Right atrium auricular region (tissue), 2 donors: ENCODE measurements around the gene TCFL5. TPM values are rescaled to one million over a fixed set of nuclear protein-coding genes. Genes with fewer than 3 reads are reported as not detected.

ENCODE experiments used
- DNase-seq: peaks from one replicate; pipeline ENCODE4 v3.0.0-alpha.2; 2019; ENCODE audit warnings: low spot score
- H3K27ac ChIP-seq, 2 donors: fragments of 200-600 bp; sonication (generic); 1 replicate in 1 of 2; 2 replicates in 1 of 2; pipeline ENCODE4 v1.5.1; 2016 to 2019
- H3K27me3 ChIP-seq, 2 donors: fragments of 200-600 bp; sonication (generic); one replicate each; pipeline versions ENCODE4 v1.5.1 to v1.6.0; 2017 to 2019
- H3K36me3 ChIP-seq: fragments of 200-600 bp; sonication (generic); one replicate; pipeline ENCODE4 v1.5.1; 2016
- H3K4me1 ChIP-seq, 2 donors: fragments of 200-600 bp; sonication (generic); one replicate each; pipeline versions ENCODE4 v1.5.1 to v1.6.0; 2017 to 2019
- H3K4me3 ChIP-seq, 2 donors: fragments of 200-600 bp; sonication (generic); 1 replicate in 1 of 2; 2 replicates in 1 of 2; pipeline ENCODE4 v1.5.1; 2017 to 2019; ENCODE audit warnings: mild to moderate bottlenecking in 1 of 2, moderate library complexity in 1 of 2
- H3K9me3 ChIP-seq, 2 donors: fragments of 200-600 bp; sonication (generic); one replicate each; pipeline ENCODE4 v1.5.1; 2019
- total RNA-seq, 2 donors: library from RNA; depleted of rRNA; stranded (reverse); fragments of >200 nt; gene quantifications; one replicate each; pipeline ENCODE4 v1.1.0, GENCODE V29; 2016
- TF ChIP-seq, protein P1 (sequence below), 2 donors: fragments of 200-600 bp; sonication (generic); IDR thresholded peaks; one replicate each; pipeline ENCODE4 v1.5.1; 2019; ENCODE audit warnings: antibody characterized with exemption in 2 of 2

TCFL5 gene
- total RNA-seq, 2 donors from 2014 or later, result 4.8 to 6.4 TPM

DNA sequence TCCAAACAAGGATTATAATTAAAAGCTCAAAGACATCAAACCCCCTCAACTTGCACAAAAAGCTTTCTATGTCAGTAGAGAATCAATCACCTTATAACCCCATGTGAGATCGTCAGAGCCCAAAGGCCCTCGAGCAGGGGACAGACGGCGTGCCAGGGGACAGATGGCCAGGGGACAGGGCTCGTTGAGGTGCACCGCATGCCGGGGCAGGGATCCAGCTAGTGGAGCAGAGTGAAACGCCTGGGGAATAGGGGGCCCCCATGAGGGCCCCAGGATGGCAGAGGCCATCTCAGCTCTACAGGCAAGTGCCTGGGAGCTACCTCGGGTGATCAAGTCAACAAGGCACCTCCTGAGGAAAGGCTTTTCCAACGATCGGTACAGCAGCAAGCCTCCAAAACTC lies 36.0 kb upstream of the TCFL5 start:
- no peak overlapping the region for H3K27ac ChIP-seq
- no peak overlapping the region for H3K4me3 ChIP-seq
- H3K4me1 ChIP-seq, result peaks cover 0 to 21% of the 10 kb centered on the region in 2 donors
- TF ChIP-seq, protein P1, sequence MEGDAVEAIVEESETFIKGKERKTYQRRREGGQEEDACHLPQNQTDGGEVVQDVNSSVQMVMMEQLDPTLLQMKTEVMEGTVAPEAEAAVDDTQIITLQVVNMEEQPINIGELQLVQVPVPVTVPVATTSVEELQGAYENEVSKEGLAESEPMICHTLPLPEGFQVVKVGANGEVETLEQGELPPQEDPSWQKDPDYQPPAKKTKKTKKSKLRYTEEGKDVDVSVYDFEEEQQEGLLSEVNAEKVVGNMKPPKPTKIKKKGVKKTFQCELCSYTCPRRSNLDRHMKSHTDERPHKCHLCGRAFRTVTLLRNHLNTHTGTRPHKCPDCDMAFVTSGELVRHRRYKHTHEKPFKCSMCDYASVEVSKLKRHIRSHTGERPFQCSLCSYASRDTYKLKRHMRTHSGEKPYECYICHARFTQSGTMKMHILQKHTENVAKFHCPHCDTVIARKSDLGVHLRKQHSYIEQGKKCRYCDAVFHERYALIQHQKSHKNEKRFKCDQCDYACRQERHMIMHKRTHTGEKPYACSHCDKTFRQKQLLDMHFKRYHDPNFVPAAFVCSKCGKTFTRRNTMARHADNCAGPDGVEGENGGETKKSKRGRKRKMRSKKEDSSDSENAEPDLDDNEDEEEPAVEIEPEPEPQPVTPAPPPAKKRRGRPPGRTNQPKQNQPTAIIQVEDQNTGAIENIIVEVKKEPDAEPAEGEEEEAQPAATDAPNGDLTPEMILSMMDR (IDR thresholded peaks at IDR 0.05), result no peak
- H3K9me3 ChIP-seq, result no peaks in the 10 kb centered on the region
- DNase-seq, result no peak
- H3K27me3 ChIP-seq, result no peaks in the 10 kb centered on the region
- peaks cover 40% of the 10 kb centered on the region for H3K36me3 ChIP-seq

DNA sequence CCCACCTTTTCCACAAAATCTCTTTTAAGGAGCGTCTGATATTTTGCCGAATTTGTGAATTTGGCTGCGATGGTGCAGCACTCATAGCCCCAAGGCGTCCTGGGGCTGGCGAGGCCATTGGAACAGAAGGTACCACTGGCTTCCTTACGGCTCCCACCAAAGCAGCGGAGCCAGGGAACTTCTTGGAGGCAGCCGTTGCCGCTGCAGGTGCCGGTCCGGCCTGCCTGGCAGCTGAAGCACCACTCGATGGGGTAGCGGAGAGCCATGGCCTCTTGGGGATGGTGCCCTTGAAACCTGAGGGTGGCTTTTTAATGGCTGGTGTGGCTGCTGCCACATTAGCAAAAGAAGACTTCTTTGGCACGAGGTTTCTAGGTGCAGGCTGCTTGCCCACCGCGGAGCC lies 34.9 kb upstream of the TCFL5 start:
- no peak overlapping the region for H3K27ac ChIP-seq
- TF ChIP-seq, protein P1 (IDR thresholded peaks at IDR 0.05), result no peak
- H3K36me3 ChIP-seq, result peaks cover 42% of the 10 kb centered on the region
- no peak overlapping the region for H3K4me3 ChIP-seq
- H3K4me1 ChIP-seq, result peaks cover 0 to 21% of the 10 kb centered on the region in 2 donors
- H3K9me3 ChIP-seq, result no peaks in the 10 kb centered on the region
- no peaks in the 10 kb centered on the region for H3K27me3 ChIP-seq
- DNase-seq, result no peak

- DNase-seq, result no peak
- H3K36me3 ChIP-seq, result peaks cover 52% of the 10 kb centered on the region
- H3K9me3 ChIP-seq, result no peaks in the 10 kb centered on the region
- H3K27ac ChIP-seq, result no peak overlapping the region
- H3K4me1 ChIP-seq, result peaks cover 0 to 18% of the 10 kb centered on the region in 2 donors
- H3K27me3 ChIP-seq, result no peaks in the 10 kb centered on the region
- TF ChIP-seq, protein P1 (IDR thresholded peaks at IDR 0.05), result no peak
- no peak overlapping the region for H3K4me3 ChIP-seq
Measured at GRCh38 chr20:62895539-62895938, 33.9 kb upstream of the TCFL5 start.

DNA sequence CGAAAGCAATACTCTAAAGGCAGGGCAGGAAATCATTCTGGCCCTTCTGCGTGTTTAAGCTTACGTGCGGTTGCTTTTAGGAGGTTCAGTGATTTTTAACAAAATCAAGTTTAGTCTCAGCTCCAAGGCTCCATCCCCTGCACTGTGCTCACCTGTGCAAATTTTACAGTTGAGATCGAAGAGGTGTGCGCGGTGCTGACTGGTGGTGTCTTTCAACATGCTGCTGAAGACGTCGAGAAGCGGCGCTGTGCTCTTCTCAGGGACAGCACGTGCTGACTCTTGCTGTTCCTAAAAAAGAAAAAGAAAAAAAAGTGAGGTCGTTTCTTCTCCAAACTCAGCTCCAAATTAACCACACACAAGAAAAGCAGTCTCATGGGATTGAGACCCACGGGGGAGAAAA lies 32.6 kb upstream of the TCFL5 start:
- H3K4me3 ChIP-seq, result no peak overlapping the region
- TF ChIP-seq, protein P1 (IDR thresholded peaks at IDR 0.05), result no peak
- peaks cover 64% of the 10 kb centered on the region for H3K36me3 ChIP-seq
- H3K9me3 ChIP-seq, result no peaks in the 10 kb centered on the region
- no peak for DNase-seq
- H3K27ac ChIP-seq, result no peak overlapping the region
- H3K27me3 ChIP-seq, result no peaks in the 10 kb centered on the region
- H3K4me1 ChIP-seq, result peaks cover 0 to 5% of the 10 kb centered on the region in 2 donors

DNA sequence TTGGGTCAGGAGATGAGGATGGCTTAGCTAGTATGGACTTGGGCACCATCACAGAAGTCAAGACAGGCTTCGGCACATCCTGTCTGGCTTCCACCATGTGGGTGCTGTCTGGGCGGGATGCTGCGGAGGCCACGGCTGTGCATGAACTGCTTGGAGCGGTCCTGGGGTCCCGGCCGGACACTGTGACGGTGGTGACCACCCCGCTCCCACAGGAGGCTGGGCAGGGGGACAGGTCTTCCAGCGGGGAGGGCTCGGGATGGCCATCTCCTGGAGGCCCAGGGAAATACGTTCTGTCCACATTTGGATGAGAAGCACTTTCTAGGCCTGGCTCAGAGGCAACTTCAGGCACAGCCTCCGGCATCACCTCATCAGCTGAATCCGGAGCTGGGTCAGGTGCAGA lies 32.1 kb upstream of the TCFL5 start:
- DNase-seq, result no peak
- no peak overlapping the region for H3K27ac ChIP-seq
- peaks cover 70% of the 10 kb centered on the region for H3K36me3 ChIP-seq
- no peaks in the 10 kb centered on the region for H3K27me3 ChIP-seq
- H3K4me1 ChIP-seq, result no peaks in the 10 kb centered on the region
- no peaks in the 10 kb centered on the region for H3K9me3 ChIP-seq
- TF ChIP-seq, protein P1 (IDR thresholded peaks at IDR 0.05), result no peak
- H3K4me3 ChIP-seq, result no peak overlapping the region
